GM19328 (cell line): ENCODE measurements around the gene DAP3.
"Not testable (repeated sequence)": the region's sequence is repeated elsewhere in the genome, so short reads cannot be mapped to it uniquely, and the experiment has no call there.

Experiments
- ATAC-seq: cut with Tn5 transposase; IDR thresholded peaks from one replicate; pipeline ENCODE4 v1.9.1; 2021; ENCODE audit warnings: mild to moderate bottlenecking, moderate library complexity; ENCODE audit not compliant: unreplicated experiment

DAP3 gene

DNA sequence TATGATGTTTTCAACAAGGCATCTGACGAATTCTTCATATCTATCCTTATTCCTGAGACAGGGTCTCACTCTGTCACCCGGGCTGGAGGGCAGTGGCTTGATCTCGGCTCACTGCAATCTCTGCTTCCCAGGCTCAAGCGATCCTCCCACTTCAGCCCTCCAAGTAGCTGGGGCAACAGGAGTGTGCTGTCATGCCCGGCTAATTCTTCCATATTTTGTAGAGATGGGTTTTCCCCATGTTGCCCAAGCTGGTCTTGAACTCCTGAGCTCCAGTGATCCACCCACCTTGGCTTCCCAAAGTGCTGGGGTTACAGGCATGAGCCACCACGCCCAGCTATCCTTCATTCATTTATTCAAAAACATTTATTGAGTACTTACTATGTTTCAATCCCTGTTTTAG is 8.4 kb upstream of the DAP3 start:
- no peak for ATAC-seq

DNA sequence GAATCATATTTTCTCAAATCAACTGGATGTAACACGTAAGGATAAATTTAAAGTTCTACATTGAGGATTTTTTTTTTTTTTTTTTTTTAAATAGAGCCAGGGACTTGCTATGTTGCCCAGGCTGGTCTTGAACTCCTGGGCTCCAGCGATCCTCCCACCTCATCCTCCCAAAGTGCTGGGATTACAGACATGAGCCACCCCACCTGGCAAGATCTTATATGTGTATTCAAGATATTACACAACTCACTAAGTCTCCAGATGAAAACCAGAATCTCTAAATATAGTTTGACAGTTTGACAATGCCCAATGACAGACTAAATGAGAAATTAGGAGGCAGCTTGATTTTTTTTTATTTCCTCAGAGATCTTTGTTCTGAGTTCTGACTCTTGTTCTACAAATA is 7.1 kb upstream of the DAP3 start:
- ATAC-seq, result no peak

GRCh38 chr1:155687705-155688323 is 1.1 kb upstream of the DAP3 start:
- ATAC-seq, result not testable (repeated sequence)

- peak; percentile 80 for ATAC-seq
Measured at GRCh38 chr1:155688324-155689080, 389 bp upstream of the DAP3 start, which contains the start of gene YY1AP1. YY1AP1 (minus strand) TSS chr1:155688774; CDS start chr1:155680436, 8,338 bp downstream.

DNA sequence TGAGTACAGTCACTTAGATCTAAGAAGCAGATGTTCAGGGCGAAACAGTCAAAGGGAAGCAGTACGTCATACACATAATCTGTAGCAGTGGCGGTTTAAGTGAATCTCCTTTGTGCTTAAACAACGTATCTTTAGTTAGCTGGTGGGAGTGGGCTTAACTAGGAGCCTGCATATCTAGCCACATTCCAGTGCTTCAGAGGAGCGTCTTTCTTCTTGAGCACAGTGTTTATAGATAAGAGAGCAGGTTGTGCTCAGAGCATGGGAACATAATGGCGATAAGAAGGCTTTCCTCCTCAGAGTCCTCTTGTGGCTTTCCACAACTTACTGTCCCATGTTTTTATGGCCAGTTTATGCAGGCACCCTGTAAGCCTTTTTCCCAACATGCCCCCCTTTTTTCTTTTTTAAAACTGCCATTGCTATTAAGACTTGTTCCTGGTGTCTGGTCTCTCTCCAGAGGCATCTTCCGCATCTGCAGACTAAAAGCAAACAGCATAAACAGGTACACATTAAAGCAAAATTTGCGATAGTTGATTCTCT is 3.2 kb downstream of the DAP3 start:
- ATAC-seq, result no peak

GRCh38 chr1:155694167-155694566 is 5.3 kb downstream of the DAP3 start:
- ATAC-seq, result no peak

DNA sequence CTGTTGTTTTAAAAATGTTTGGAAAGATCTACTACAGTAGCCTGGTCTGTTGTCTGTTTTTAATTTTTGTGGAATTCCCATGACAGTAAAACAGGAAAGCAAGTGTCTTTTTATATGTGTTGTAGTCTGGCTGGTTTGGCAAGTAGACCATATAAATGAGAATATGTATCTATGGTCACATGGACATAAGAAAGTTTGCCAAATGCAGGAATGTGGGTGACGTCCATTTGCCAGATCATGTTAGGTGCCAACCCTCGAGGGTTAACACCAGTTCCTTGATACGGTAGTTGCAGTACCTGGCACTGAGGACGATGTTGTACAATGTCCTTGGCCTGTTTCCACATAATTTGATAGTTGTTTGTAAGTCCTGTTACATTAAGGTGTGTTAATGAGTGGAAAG is 6.2 kb downstream of the DAP3 start:
- no peak for ATAC-seq

DNA sequence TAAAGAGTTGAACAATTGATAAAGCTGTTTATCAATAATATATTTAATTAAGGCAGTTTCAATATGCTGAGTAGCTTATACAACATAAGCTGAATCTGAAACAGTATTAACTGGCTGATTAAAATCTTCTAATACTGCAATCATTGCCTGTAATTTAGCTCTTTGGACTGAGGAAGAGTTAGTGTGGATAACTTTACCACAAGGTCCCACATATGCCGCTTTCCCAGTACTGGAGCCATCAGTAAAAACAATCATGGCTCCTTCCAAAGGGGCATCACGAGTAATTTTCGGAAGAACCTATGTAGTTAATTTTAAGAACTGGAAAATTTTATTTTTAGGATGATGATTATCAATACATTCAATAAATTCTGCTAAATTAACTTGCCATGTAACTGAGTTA is 6.7 kb downstream of the DAP3 start:
- no peak for ATAC-seq

DNA sequence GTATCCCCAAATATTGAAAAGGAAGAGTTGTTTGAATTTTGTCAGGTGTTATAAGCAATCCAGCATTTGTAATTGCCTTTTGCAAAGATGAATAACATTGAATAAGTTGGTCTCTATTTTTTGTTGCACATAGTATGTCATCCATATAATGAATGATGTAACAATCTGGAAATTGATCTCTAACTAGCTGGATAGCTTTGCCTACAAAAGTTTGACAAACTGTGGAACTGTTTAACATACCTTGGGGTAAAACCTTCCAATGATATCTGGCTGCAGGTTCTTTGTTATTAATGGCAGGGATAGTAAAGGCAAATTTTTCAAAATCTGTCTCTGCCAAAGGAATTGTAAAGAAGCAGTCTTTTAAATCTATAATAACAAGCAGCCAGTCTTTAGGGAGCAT is 7.6 kb downstream of the DAP3 start:
- no peak for ATAC-seq

DNA sequence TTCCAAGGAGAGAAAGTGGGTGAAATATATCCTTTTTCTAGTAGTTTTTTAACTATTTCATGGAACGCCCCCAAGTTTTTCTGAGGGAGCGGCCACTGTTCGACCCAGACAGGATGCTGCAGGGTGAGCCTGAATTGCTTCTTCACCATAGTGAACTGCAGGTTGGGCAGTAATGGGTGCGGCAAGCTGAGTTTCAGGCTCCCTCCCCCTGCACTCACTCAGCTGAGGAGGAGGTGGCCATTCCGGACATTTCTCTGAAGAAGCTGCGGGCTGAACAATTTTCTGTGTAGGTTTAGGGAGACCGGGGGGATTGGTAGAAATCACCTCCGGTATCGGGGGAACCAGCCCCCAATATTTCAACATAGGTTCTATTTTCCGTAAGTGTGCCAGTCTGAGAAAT is 8.2 kb downstream of the DAP3 start:
- ATAC-seq, result no peak

DNA sequence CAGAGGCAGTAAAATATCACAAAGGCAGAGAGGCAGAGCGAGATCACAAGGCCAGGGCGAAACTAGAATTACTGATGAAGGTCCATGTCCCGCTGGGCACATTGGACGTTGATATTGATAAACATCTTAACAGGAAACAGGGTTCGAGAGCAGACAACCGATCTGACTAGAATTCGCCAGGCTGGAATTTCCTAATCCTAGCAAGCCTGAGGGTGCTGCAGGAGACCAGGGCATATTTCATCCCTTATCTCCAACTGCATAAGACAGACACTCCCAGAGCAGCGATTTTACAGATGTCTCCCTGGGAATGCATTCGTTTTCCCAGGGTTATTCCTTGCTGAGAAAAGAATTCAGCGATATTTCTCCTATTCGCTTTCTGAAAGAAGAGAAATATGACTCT is 8.7 kb downstream of the DAP3 start:
- not testable (repeated sequence) for ATAC-seq

GRCh38 chr1:155698382-155699038 is 9.6 kb downstream of the DAP3 start:
- no peak for ATAC-seq

DNA sequence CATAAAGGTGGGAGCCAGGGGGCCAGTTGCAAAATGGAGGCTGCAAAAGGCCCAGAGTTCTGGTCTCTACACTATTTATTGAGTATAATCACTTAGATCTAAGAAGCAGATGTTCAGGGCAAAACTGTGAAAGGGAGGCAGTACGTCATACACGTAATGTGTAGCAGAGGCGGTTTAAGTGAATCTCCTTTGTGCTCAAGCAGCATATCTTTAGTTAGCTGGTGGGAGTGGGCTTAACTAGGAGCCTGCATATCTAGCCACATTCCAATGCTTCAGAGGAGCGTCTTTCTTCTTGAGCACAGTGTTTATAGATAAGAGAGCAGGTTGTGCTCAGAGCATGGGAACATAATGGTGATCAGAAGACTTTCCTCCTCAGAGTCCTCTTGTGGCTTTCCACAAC is 10.2 kb downstream of the DAP3 start:
- ATAC-seq, result not testable (repeated sequence)

DNA sequence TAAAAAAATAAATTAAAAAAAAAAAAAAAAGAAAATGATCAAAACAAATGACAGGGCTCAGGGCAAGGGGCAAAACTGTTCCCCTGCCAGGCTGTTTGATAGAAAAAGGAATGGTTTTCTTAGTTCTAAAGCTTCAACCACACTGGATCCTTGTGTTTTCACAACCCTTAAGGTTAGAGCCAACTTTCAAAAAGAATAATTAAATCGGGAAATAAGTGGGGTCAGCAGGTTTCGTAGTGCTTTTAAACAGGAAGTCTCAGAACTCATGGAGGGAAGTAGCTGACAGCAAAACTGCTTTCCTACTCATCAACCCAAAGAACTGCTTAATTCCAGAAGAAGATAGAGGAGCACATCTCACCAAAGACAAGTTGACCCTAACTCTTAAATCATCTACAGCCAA is 12.8 kb downstream of the DAP3 start:
- ATAC-seq, result not testable (repeated sequence)

- no peak for ATAC-seq
Measured at GRCh38 chr1:155703216-155703615, 14.3 kb downstream of the DAP3 start.

- ATAC-seq, result not testable (repeated sequence)
Measured at GRCh38 chr1:155704414-155704813, 15.5 kb downstream of the DAP3 start.

- ATAC-seq, result no peak
Measured at GRCh38 chr1:155706139-155706538, 17.2 kb downstream of the DAP3 start.

- no peak for ATAC-seq
Measured at GRCh38 chr1:155709391-155709790, 20.5 kb downstream of the DAP3 start.

DNA sequence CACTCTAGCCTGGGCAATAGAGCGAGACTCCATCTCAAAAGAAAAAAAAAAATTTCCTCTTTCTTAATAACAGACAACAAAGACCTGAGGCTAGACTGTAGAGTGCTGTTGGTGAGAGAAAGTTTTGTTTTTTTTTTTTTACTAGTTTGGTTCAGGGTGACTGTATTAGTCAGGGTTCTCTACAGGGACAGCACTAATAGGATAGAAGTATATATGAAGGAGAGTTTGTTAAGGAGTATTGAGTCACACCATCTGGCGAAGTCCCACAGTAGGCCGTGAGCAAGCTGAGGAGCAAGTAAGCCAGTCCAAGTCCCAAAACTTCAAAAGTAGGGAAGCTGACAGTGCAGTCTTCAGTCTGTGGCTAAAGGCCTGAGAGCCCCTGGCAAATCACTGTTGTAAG is 22.6 kb downstream of the DAP3 start:
- not testable (repeated sequence) for ATAC-seq

GRCh38 chr1:155712636-155713035 is 23.7 kb downstream of the DAP3 start:
- ATAC-seq, result not testable (repeated sequence)

DNA sequence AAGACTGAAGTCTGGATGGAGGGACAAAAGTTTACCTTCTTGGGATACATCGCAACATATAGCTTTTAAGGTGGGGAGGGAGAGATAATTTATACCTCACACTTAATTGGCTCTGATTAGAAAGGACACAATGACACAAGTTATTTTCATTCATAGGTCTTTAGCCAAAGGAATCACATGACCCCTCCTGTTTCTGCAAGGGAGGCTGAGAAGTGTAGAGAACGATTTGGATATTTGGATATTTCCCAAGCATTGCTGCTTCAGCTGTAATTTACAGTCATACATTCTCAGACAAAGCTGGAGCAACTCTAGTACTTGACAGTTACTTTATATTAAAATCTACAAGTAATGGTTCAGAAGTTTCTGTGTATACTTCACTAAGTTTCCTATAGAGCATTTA is 24.2 kb downstream of the DAP3 start:
- ATAC-seq, result no peak

DNA sequence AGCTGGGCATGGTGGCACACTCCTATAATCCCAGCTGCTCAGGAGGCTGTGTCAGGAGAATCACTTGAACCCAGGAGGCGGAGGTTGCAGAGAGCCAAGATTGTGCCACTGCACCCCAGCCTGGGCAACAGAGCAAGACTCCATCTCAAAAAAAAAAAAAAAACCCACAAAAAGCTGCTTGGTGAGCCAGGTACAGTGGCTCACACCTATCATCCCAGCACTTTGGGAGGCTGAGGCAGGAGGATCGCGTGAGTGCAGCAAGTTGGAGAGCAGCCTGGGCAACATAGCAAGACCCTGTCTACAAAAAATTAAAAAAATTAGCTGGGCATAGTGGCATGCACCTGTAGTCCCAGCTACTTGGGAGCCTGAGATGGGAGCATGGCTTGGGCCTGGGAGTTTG is 26.2 kb downstream of the DAP3 start:
- not testable (repeated sequence) for ATAC-seq
